K562 (cell line): ENCODE measurements around the gene PDE4D. TPM values are rescaled to one million over a fixed set of nuclear protein-coding genes. Genes with fewer than 3 reads are reported as not detected.

Experiments used
- ATAC-seq: fragments of 200-7000 bp; cut with Tn5 transposase; 3 replicates; pipeline ENCODE4 v1.9.1; 2020; ENCODE audit warnings: moderate library complexity
- BruUV-seq: library from RNA; stranded (reverse); fragments of 400-500 nt; replicated peaks from 2 replicates; lab custom pipeline; 2021; lab: Mats Ljungman, UMichigan
- CTCF ChIA-PET: fragments of 300-600 bp; formaldehyde crosslinking; extraction: SDS; loops from one replicate; lab custom pipeline; 2021; ENCODE audit warnings: low intra/inter-chr PET ratio; lab: Yijun Ruan, JAX
- POLR2A ChIA-PET: fragments of 300-600, 350-650 bp; sonication (Branson Sonifier 250); formaldehyde crosslinking; extraction: SDS; loops from one replicate; lab custom pipeline; 2021; ENCODE audit warnings: antibody characterized with exemption, inconsistent platforms; lab: Yijun Ruan, JAX
- DNase-seq, 4 experiments: peaks; one replicate each; pipeline versions ENCODE4 v3.0.0 to v3.0.0-alpha.2; 2011 to 2018; ENCODE audit warnings: low spot score in 3 of 4, mixed read lengths in 3 of 4; ENCODE audit errors: extremely low read depth in 1 of 4
- FAIRE-seq: peaks from 2 replicates; lab custom pipeline; 2011; peaks lifted over from hg19 to GRCh38; lab: Jason Lieb, UNC
- H2AFZ ChIP-seq: 2 replicates; pipeline ENCODE4 v1.6.0; 2011; ENCODE audit warnings: low read depth, low read length, control low read depth, inconsistent platforms
- H3K27ac ChIP-seq: fragments of 200-600 bp; 3 replicates; pipeline ENCODE4 v1.8.0; 2011; ENCODE audit warnings: low read depth, mild to moderate bottlenecking, control low read depth, inconsistent platforms, low read length, moderate library complexity, mixed read lengths; ENCODE audit errors: extremely low read depth
- H3K27me3 ChIP-seq, 2 experiments: fragments of 300-600 bp in 1 of 2; 2 replicates in 1 of 2; 3 replicates in 1 of 2; pipeline versions ENCODE4 v1.6.0 to v1.8.0; 2011; ENCODE audit warnings: inconsistent platforms in 2 of 2, low read length in 2 of 2, mild to moderate bottlenecking in 1 of 2, mixed read lengths in 1 of 2, moderate library complexity in 1 of 2; ENCODE audit not compliant: control insufficient read depth in 2 of 2, insufficient read depth in 2 of 2
- H3K36me3 ChIP-seq: fragments of 300-600 bp; 3 replicates; pipeline ENCODE4 v1.8.0; 2011; ENCODE audit warnings: mild to moderate bottlenecking, low read length, inconsistent platforms; ENCODE audit not compliant: control insufficient read depth, insufficient read depth
- H3K4me1 ChIP-seq, 2 experiments: fragments of 200-600 bp in 1 of 2; replicated peaks in 1 of 2; 2 replicates in 1 of 2; 3 replicates in 1 of 2; pipeline versions ENCODE4 v1.5.1 to v1.8.0; 2011; ENCODE audit warnings: inconsistent platforms in 2 of 2, low read length in 2 of 2, mild to moderate bottlenecking in 1 of 2, mixed read lengths in 1 of 2, moderate library complexity in 1 of 2; ENCODE audit not compliant: control insufficient read depth in 2 of 2, insufficient read depth in 2 of 2
- H3K4me2 ChIP-seq: 2 replicates; pipeline ENCODE4 v1.6.1; 2011; ENCODE audit warnings: low read length, control low read depth, inconsistent platforms, mixed read lengths; ENCODE audit not compliant: insufficient read depth
- H3K4me3 ChIP-seq: fragments of 200-600 bp; sonication (generic), shearing (Covaris generic); 2 replicates; pipeline ENCODE4 v1.5.1; 2016; ENCODE audit warnings: control low read depth, inconsistent platforms
- H3K79me2 ChIP-seq: fragments of 200-600 bp; 3 replicates; pipeline ENCODE4 v1.8.0; 2011; ENCODE audit warnings: low read length, inconsistent platforms; ENCODE audit not compliant: control insufficient read depth, insufficient read depth
- H3K9ac ChIP-seq, 2 experiments: 2 replicates each; pipeline versions ENCODE4 v1.6.0 to v1.6.1; 2011; ENCODE audit warnings: low read depth in 2 of 2, low read length in 2 of 2, control low read depth in 1 of 2, inconsistent platforms in 1 of 2, mild to moderate bottlenecking in 1 of 2, mixed read lengths in 1 of 2; ENCODE audit not compliant: insufficient read depth in 1 of 2
- H3K9me1 ChIP-seq: one replicate; pipeline ENCODE4 v1.6.0; 2011; ENCODE audit warnings: inconsistent platforms, mild to moderate bottlenecking, low read length, moderate library complexity; ENCODE audit not compliant: control insufficient read depth, insufficient read depth
- H3K9me3 ChIP-seq: replicated peaks from 2 replicates; pipeline ENCODE4 v1.5.1; 2011; ENCODE audit warnings: low read depth, low read length, inconsistent platforms; ENCODE audit not compliant: control insufficient read depth, insufficient read depth
- H4K20me1 ChIP-seq: replicated peaks from 2 replicates; pipeline ENCODE4 v1.6.1; 2011; ENCODE audit warnings: low read length, inconsistent platforms, mixed read lengths; ENCODE audit not compliant: control insufficient read depth, insufficient read depth
- ATF4 ChIP-seq: fragments of 450-650 bp; formaldehyde crosslinking; IDR thresholded peaks from 2 replicates; pipeline ENCODE4 v1.4.0; 2022; ENCODE audit warnings: mild to moderate bottlenecking, moderate library complexity
- GTF3C2 ChIP-seq: IDR thresholded peaks from 3 replicates; pipeline ENCODE4 v1.6.1; 2011; ENCODE audit warnings: borderline replicate concordance, mild to moderate bottlenecking, moderate library complexity; ENCODE audit not compliant: insufficient read length; ENCODE audit errors: extremely low read depth
- LCOR ChIP-seq: sonication (generic); formaldehyde crosslinking; IDR thresholded peaks from 2 replicates; pipeline ENCODE4 v1.8.0; 2022; ENCODE audit warnings: mild to moderate bottlenecking, missing genetic modification reagents
- NCOA2 ChIP-seq, 2 experiments: fragments of 450-650 bp; IDR thresholded peaks; 2 replicates each; pipeline ENCODE4 v1.6.1; 2018; ENCODE audit warnings: mild to moderate bottlenecking in 2 of 2, moderate library complexity in 1 of 2; ENCODE audit not compliant: partially characterized antibody in 2 of 2
- NFIX ChIP-seq: fragments of 250-450 bp; sonication (Bioruptor Pico); IDR thresholded peaks from 2 replicates; pipeline ENCODE4 v1.4.0; 2020; ENCODE audit warnings: low read depth, mild to moderate bottlenecking, moderate library complexity
- ZBTB33 ChIP-seq: sonication (generic); formaldehyde crosslinking; IDR thresholded peaks from 2 replicates; pipeline ENCODE4 v1.8.1; 2023; ENCODE audit warnings: mild to moderate bottlenecking, missing genetic modification reagents
- ZNF133 ChIP-seq: fragments of 250-450 bp; sonication (Bioruptor Pico); IDR thresholded peaks from 2 replicates; pipeline ENCODE4 v1.4.0; 2020; ENCODE audit warnings: mild to moderate bottlenecking
- WGBS: fragments of 100-300 bp; shearing (Covaris generic); methylation state at CpG from one replicate; pipeline ENCODE4 v1.1.6; 2016; ENCODE audit warnings: low coverage, mixed read lengths; ENCODE audit not compliant: insufficient coverage; ENCODE audit errors: missing lambda C conversion rate; 5-methylcytosine and 5-hydroxymethylcytosine counted together
- in situ Hi-C: fragments of 300-500 bp; cut with MboI; formaldehyde crosslinking; loops from 4 replicates; pipeline ENCODE4 v1.15.0; 2018; ENCODE audit warnings: inconsistent platforms, mixed read lengths
- intact Hi-C: fragments of 100-400 bp; cut with micrococcal nuclease; formaldehyde crosslinking; loops from 2 replicates; pipeline ENCODE4 v1.14.2; 2022
- polyA plus RNA-seq, 8 experiments: library from polyadenylated mRNA; depleted of rRNA in 4 of 8; stranded (reverse) in 5 of 8; unstranded in 3 of 8; fragments of >200 nt; fragmentation: Nextera tagmentation in 2 of 8; fragmentation: Illumina TruSeq in 1 of 8; extraction: Ambion mirVana in 2 of 8; extraction: Trizol in 1 of 8; gene quantifications; 2 replicates each; pipeline versions ENCODE4 v1.2.1 to v1.2.3, GENCODE V29; 2011 to 2014; ENCODE audit warnings: inconsistent platforms in 1 of 8, missing spikeins in 1 of 8
- total RNA-seq, 7 experiments: library from RNA; depleted of rRNA in 6 of 7; stranded (reverse); fragments of >200 nt in 6 of 7; fragmentation: Illumina TruSeq in 2 of 7; extraction: Trizol in 2 of 7; gene quantifications; 2 replicates each; pipeline versions ENCODE4 v1.2.1 to v1.2.3, GENCODE V29; 2011 to 2021; ENCODE audit warnings: low replicate concordance in 1 of 7

Gene PDE4D
- total and polyA plus RNA-seq, 9 of the 15 experiments (the other 6 are each of a cell fraction or from before 2014, with no cell fraction given): 0.04 to 0.46 (median 0.13) TPM

GRCh38 chr5:59497207-59497606, 396.3 kb downstream of the PDE4D start:
- POLR2A ChIA-PET: no interaction called here
- CTCF ChIA-PET: no interaction called here
- 0% methylated on average over 1 of the region's 1 CpG for WGBS
- TF ChIP-seq GTF3C2 (no peak), LCOR (CRISPR knock-in tag) (no peak), ZBTB33 (no peak), NCOA2 (IDR thresholded peaks at IDR 0.05; ENCODE audit: partially characterized antibody in 2 of 2) (no peak), ZNF133 (CRISPR knock-in tag) (no peak), ATF4 (CRISPR knock-in tag) (no peak), NFIX (CRISPR knock-in tag) (no peak)
- Histone ChIP-seq H3K27ac (no peak overlapping the region), H2AFZ (no peak overlapping the region), H3K9me1 (no peaks in the 10 kb centered on the region), H3K79me2 (no peaks in the 10 kb centered on the region), H3K9me3 (no peaks in the 10 kb centered on the region), H3K4me1 (no peaks in the 10 kb centered on the region), H4K20me1 (no peaks in the 10 kb centered on the region), H3K4me2 (no peak overlapping the region), H3K9ac (no peak overlapping the region), H3K4me3 (no peak overlapping the region), H3K36me3 (no peaks in the 10 kb centered on the region), H3K27me3 (no peaks in the 10 kb centered on the region)
- DNase-seq (no peak), ATAC-seq (no peak), FAIRE-seq (no peak)
- intact Hi-C loops (no loop called here), in situ Hi-C loops (no loop called here)
- BruUV-seq: no TSS peak
